Endothelial cell of hepatic sinusoid (primary cell): ENCODE data around the gene MTMR3.

ENCODE experiments used
- in situ Hi-C: cut with HindIII; loops from 2 replicates; pipeline ENCODE4 v1.10.0; 2017; ENCODE audit warnings: low sequenced_read_pairs

MTMR3 gene

GRCh38 chr22:29994943-29995342 is 112.0 kb downstream of the MTMR3 start:
- in situ Hi-C loops = no loop called here

DNA sequence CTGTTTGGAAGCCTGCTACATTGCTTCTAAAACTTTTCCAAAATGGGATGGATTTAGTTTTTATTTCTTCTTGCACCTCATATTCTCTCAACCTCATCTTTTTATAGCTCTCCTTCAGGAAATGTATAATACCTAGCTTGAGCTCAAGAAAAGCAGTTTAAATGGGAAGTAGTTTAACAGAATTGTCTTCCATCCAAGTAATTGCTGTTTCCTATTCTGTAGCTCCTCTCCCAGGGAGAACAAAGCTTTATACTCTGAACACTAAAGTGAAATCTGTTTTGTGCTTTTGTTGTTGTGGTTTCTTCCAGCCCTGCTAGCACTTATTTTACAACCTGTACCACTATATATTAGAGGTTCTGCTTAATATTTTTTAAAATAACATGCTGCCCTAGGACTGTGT is 114.1 kb downstream of the MTMR3 start:
- in situ Hi-C loops = no loop called here

DNA sequence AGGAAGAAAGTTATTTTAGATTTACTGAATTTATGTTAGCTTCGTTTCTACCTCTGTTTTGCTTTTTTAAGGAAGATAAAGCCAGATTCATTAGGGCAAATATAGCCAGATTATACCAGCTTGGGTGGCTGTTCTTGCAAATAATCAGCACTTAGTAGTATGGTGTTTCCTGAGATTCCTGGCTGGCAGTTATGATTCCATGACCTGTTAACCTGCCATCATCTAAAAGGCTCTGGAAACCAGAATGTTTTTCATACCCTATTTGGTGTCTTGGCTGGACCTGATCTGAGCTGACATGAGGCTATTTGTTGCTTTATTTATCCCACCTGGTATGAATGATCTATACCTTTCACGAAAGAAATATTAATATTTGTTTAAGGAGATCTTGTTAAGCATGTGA is 114.5 kb downstream of the MTMR3 start:
- in situ Hi-C loops = no loop called here

DNA sequence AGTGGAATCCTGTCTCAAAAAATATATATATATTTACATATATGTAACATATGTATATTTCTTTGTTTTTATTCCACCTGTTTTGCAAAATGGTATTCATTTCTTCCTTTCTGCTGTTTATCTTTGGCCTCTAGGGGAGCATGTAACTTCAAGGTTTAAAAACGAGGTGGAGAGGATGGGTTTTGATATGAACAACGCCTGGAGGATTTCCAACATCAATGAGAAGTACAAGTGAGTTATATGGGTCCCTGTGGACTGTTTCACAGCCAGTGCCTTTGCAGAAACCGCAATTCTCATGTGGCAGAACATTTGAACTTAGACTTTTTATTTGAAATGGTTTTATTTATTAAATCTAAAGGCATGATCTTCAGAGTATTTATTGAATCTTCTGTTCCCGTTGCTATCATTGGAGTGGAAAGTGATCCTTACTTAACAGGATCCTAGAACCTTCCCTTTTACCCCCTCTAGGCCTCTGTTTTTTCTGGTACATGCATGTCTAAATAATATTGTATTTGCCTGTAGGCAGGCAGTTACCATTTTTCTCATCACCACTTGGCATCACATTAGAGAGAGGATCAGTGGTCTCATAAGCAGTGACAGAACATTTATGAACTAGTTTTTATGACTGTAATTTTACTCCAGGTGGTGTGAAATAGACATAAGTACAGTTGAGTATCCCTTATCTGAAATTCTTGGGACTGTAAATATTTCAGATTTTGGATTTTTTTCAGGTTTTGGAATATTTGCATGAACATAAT is 115.8 kb downstream of the MTMR3 start:
- in situ Hi-C loops = no loop called here

DNA sequence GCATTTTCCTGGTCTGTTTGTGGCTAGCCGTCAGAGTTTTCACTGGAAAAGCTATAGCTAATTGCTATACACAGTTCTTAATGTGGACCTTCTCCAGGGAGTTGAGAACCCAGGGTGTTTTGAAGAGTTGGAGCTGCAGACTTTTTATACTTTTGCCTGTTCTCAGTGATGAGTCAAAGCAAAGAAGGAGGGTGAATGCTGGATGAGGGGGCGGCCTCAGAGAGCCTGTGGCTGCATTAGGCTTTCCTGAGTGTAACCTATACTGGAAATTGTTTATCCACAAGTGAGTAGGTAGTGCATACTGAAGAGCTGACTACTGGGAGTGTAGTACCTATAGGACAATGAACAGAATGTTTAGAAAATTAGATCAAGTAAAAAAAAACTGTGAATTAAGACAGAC is 117.6 kb downstream of the MTMR3 start:
- in situ Hi-C loops = loop anchor here (10.0 kb wide), 1 partner anchor 186 kb away; no protein-coding TSS in a partner anchor

GRCh38 chr22:30001459-30001858 is 118.5 kb downstream of the MTMR3 start:
- in situ Hi-C loops = loop anchor here (10.0 kb wide), 1 partner anchor 187 kb away; no protein-coding TSS in a partner anchor

DNA sequence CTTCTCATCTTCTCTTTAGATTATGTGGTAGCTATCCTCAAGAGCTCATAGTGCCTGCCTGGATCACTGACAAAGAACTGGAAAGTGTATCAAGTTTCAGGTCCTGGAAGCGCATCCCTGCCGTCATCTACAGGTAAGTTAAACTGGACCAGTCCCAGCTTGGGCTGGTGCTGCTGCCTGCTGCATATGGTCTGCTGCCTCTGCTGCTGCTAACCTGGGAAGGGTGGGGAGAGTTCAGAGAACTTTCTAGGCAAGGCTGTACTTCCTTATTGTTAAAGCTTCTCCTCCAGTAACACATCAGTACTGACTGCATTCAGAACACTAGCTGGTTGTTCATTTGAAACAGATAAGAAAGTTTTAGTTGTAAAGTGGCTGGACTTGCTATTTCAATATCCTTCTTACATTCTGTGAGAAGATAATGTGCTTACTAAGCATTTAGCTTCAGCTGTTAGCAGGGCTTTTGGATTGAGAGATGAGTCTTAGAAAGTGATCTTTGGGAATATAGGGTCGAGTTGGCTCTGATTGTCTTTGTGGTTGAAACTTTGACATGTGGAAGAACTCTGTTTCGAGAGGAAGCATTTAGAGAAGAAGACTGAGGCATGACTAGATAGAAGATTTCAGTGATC is 120.0 kb downstream of the MTMR3 start:
- in situ Hi-C loops = loop anchor here (10.0 kb wide), 1 partner anchor 188 kb away; no protein-coding TSS in a partner anchor

GRCh38 chr22:30004101-30004500 is 121.1 kb downstream of the MTMR3 start:
- in situ Hi-C loops = loop anchor here (10.0 kb wide), 1 partner anchor 189 kb away; no protein-coding TSS in a partner anchor

- in situ Hi-C loops = loop anchor here (10.0 kb wide), 1 partner anchor 190 kb away; no protein-coding TSS in a partner anchor
These were observed 121.7 kb downstream of the MTMR3 start for GRCh38 chr22:30004694-30005093.

DNA sequence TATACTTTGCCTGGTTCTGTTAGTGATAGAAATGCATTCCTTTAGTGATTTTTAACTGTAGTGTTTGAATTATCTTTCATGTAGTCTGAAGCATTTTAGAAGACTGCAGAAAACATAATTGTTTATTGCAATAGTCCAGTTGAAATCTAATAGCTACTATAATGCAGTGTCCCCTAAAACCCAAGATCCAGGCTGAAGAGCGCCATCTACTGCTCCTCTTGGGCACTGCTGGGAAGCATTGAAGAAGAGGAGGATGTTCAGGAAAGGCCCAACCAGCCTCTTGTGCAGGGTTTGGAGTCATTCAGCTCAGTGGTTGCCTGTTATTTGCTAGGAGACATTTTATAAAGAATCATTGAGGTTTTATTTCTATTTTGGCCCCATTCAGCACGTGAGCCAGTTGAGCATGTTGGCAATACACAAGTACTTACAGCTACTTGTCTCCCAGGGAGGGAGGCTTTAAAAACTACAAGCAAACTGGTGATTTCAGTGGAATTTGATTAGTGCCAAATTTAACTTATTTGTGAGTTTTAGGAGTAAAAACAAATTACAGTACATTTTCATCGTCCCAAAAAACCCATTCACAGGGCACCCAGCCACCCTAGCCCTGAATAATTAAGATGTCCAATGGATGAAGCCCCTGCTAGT is 122.4 kb downstream of the MTMR3 start:
- in situ Hi-C loops = loop anchor here (10.0 kb wide), 1 partner anchor 191 kb away; no protein-coding TSS in a partner anchor

DNA sequence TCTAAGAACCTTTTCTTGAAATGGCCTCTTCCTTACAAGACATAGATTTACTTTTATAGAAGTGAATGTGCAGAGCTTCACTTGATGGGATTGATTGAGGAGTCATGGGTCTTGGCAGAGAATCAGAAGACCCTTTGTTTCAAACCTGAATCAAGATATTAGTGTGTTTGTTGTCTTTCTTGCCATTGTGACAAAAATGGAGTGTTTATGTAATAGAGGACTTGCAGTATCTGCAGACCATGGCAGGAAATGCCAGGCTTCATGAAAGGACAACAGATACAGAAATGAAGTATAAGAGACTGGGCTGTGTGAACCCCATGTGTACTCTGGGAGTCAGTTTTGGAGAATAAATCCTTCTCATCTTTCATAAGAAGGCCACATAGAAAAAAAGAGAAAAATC is 124.4 kb downstream of the MTMR3 start:
- in situ Hi-C loops = loop anchor here (10.0 kb wide), 1 partner anchor 193 kb away; no protein-coding TSS in a partner anchor

DNA sequence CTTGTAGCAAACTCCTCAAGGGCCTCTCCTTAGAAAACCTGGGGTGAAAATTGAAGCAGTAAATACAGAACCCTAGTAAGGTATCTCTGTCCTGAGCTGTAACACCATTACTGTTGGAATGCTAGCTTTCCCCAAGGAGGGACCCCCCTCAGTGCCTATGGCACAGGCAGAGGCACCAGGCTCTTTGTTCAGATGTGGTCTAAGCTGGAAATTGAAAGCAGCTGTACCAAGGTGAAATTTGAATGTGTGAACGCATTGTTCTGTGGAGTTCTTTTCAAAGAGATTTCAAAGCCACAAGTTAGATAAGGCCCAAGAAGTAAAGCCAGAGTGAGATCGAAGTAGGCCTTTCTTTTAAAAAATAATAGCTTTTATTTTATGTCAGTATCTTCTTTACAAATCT is 125.4 kb downstream of the MTMR3 start:
- in situ Hi-C loops = loop anchor here (10.0 kb wide), 1 partner anchor 194 kb away; no protein-coding TSS in a partner anchor

- in situ Hi-C loops = loop anchor here (10.0 kb wide), 1 partner anchor 195 kb away; no protein-coding TSS in a partner anchor
These were observed 126.5 kb downstream of the MTMR3 start for GRCh38 chr22:30009478-30009877.

- in situ Hi-C loops = no loop called here
These were observed 127.9 kb downstream of the MTMR3 start for GRCh38 chr22:30010789-30011405.

DNA sequence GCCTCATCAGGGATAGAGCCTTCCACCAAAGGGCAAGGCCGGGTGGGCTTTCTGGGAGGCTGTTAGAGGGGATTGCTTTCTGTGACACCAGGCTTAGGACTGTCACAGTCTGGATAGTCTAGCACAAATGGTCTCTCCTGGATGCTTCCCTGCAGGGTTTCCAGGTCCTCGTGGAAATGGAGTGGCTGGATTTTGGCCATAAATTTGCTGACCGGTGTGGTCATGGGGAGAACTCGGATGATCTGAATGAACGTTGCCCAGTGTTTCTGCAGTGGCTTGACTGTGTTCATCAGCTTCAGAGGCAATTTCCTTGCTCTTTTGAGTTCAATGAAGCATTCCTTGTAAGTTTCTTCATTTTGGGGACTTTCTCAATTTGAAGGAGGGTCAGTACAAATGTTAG is 130.2 kb downstream of the MTMR3 start:
- in situ Hi-C loops = no loop called here

DNA sequence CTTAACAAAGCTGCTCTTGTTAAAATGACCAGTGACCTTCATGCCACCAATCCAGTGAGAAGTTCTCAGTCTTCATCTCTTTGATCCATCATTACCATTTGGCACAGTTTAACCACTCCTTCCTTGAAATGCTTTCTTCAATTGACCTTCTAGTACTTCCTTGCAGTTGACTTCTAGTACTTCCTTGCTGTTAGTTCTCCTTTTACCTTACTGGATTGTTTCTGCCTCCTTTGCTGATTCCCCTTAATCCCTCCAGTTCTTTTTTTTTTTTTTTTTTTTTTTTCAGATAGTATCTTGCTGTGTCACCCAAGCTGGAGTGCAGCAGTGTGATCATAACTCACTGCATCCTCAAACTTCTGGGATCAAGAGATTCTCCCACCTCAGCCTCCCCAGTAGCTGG is 131.3 kb downstream of the MTMR3 start:
- in situ Hi-C loops = no loop called here

DNA sequence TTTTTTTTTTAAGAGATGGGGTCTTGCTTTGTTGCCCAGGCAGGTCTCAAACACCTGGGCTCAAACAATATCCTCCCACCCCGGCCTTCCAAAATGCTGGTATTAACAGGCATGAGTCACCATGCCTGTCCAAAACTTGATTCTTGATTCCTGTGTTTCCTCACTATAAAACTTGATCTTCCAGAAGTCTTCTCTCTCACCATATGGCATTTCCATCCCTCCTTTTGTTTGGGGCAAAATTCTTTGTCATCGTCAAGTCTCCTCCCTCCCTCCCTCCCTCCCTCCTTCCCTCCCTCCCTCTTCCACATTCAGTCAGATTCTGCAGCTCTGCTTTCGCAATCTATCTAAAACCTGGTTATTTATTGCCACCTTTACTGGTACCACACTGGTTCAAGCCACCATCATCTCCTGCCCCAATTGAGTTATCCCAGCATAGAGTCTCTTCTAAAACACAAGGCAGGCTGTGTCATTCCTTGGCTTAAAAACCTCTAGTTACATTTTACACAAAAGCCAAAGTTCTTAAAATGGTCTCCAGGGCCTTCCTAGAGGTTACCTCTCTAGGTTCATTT is 132.3 kb downstream of the MTMR3 start:
- in situ Hi-C loops = no loop called here

DNA sequence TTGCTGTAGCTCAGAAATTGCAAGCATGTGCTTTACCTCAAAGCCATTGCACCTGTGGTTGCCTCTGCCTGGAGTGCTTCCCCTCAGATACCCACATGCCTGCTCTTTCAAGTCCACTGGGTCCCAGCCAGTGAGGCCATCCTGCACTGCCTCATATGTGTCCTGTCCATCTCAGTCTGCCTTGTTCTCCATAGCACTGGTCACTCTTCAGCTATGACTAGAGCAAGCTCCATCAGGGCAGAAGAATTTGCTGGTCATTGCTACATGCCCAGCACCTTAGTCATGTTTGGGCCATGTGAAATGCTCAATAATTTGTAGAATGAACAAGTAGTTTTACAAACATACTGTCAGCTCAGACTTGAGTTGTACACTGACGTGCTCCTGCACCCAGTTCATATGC is 132.9 kb downstream of the MTMR3 start:
- in situ Hi-C loops = no loop called here

GRCh38 chr22:30016596-30016995 is 133.6 kb downstream of the MTMR3 start:
- in situ Hi-C loops = no loop called here

GRCh38 chr22:30017375-30018223 is 134.6 kb downstream of the MTMR3 start:
- in situ Hi-C loops = no loop called here
